ENCODE results near the gene PARP8. TPM values are rescaled to one million over a fixed set of nuclear protein-coding genes. Genes with fewer than 3 reads are reported as not detected.

Gene PARP8
- total RNA-seq, 1 donor from 2014 or later, result 54.6 TPM

GRCh38 chr5:50720061-50720710, 53.7 kb downstream of the PARP8 start:
- peaks cover 11% of the 10 kb centered on the region for H3K4me1 ChIP-seq
- no peak overlapping the region for H3K27ac ChIP-seq
- H3K4me3 ChIP-seq, result no peak overlapping the region
- intact Hi-C loops (cut with DNase I), result no loop called here
- DNase-seq (no peak), ATAC-seq (no peak)
- TF ChIP-seq, protein P1, sequence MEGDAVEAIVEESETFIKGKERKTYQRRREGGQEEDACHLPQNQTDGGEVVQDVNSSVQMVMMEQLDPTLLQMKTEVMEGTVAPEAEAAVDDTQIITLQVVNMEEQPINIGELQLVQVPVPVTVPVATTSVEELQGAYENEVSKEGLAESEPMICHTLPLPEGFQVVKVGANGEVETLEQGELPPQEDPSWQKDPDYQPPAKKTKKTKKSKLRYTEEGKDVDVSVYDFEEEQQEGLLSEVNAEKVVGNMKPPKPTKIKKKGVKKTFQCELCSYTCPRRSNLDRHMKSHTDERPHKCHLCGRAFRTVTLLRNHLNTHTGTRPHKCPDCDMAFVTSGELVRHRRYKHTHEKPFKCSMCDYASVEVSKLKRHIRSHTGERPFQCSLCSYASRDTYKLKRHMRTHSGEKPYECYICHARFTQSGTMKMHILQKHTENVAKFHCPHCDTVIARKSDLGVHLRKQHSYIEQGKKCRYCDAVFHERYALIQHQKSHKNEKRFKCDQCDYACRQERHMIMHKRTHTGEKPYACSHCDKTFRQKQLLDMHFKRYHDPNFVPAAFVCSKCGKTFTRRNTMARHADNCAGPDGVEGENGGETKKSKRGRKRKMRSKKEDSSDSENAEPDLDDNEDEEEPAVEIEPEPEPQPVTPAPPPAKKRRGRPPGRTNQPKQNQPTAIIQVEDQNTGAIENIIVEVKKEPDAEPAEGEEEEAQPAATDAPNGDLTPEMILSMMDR (IDR thresholded peaks at IDR 0.05), result no peak
- no peaks in the 10 kb centered on the region for H3K9me3 ChIP-seq
- no peaks in the 10 kb centered on the region for H3K27me3 ChIP-seq (ENCODE audit: low read depth)
- no peaks in the 10 kb centered on the region for H3K36me3 ChIP-seq

- TF ChIP-seq, protein P1 (IDR thresholded peaks at IDR 0.05), result no peak
- H3K27ac ChIP-seq, result no peak overlapping the region
- peaks cover 11% of the 10 kb centered on the region for H3K4me1 ChIP-seq
- DNase-seq, result no peak
- H3K4me3 ChIP-seq, result no peak overlapping the region
- no peak for ATAC-seq
- no peaks in the 10 kb centered on the region for H3K27me3 ChIP-seq (ENCODE audit: low read depth)
- H3K9me3 ChIP-seq, result no peaks in the 10 kb centered on the region
- no peaks in the 10 kb centered on the region for H3K36me3 ChIP-seq
- intact Hi-C loops (cut with DNase I), result no loop called here
Measured at GRCh38 chr5:50722223-50722622, 55.8 kb downstream of the PARP8 start.

DNA sequence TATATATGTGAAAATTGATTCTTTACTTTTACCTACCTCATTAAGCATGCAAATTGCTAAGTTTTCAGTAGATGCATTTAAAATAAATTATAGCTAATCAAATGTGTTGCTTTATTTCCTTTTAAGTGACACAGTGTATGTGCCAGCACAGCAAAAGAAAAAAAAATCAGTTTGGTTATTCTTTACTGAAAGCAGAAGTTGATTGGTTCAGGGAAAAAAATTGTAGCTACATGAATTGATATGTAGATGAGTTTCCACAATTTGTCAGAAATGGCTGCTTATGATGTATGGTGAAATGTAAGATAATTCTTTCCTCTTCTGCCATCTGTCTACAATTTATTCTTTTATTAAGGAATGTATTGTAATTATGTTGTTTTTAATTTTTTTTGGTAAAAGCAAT, 57.8 kb downstream of the PARP8 start:
- no peak for ATAC-seq

DNA sequence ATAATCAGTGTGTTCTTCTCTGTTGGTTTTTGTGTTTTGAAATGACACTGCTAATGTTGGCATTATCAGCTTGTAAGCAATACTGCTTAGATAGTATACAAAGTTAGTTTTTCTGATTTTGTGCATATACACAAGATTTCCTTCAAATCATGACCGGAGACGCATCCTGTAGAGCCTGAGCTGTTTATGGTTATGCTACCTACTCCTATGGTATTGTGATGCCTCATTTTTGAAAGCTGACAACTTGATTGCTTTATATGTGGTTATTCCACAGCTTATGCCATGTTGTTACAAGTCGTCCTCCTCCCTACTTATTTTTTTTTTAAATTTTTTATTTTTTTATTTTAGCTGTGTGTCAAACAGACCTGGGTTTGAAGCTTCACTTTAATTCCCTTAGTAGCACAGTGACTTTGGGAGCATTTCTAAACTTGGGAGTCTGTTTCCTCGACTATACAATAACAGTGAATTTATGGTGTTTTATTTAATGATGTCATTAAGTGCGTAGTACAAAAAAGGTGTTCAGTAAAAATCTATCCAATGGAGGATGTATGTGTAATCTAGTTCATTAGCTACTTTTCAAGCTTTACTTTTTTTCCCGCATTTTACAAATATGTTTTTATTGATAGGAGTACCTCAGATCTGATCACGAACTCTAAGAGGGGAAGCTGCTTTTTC, 59.5 kb downstream of the PARP8 start:
- no peaks in the 10 kb centered on the region for H3K27me3 ChIP-seq (ENCODE audit: low read depth)
- H3K9me3 ChIP-seq, result no peaks in the 10 kb centered on the region
- H3K4me3 ChIP-seq, result no peak overlapping the region
- ATAC-seq (no peak), DNase-seq (no peak)
- H3K36me3 ChIP-seq, result no peaks in the 10 kb centered on the region
- H3K4me1 ChIP-seq, result peaks cover 11% of the 10 kb centered on the region
- TF ChIP-seq, protein P1 (IDR thresholded peaks at IDR 0.05), result no peak
- no peak overlapping the region for H3K27ac ChIP-seq
- intact Hi-C loops (cut with DNase I), result no loop called here

More for the DNA sequence above, 57.8 kb downstream of the PARP8 start:
- Histone ChIP-seq H3K4me3 (no peak overlapping the region), H3K9me3 (no peaks in the 10 kb centered on the region), H3K36me3 (no peaks in the 10 kb centered on the region), H3K27ac (no peak overlapping the region), H3K27me3 (ENCODE audit: low read depth) (no peaks in the 10 kb centered on the region), H3K4me1 (peaks cover 11% of the 10 kb centered on the region)
- TF ChIP-seq, protein P1 (IDR thresholded peaks at IDR 0.05), result no peak
- DNase-seq, result no peak
- intact Hi-C loops (cut with DNase I), result no loop called here

DNA sequence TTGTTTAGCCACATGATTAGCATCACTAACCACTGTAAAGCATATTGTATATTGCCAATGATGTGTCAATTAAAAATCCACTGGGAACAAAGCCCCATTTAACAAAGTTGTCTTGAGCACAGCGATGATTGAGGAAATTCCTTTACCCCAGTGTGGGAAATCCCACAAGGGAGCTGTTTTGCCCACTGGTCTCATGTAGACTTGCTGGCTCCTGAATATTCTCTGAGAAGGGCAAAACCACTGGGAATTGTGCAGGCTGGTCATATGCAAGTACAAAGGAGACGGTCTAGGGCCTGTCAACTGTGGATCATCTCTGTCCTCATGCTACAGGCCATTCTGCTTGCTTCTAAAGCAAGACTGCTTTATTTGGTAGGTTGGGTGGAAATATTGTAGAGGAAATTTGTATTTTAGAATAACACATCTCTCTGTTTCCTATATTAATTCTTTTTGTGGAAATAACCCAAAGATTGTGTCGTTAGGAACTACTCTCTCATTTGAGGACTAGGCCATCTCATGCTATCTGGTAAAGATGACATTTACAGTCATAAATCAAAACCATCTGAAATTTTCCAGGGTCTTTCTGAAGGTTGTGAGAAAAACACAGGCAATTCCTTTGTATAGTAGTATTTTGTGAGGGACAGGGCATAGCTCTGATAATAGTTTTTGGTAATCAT, 60.2 kb downstream of the PARP8 start:
- no peak for ATAC-seq
- no peak overlapping the region for H3K27ac ChIP-seq

More for the DNA sequence above, 60.2 kb downstream of the PARP8 start:
- no peaks in the 10 kb centered on the region for H3K27me3 ChIP-seq (ENCODE audit: low read depth)
- TF ChIP-seq, protein P1 (IDR thresholded peaks at IDR 0.05), result no peak
- no peak for DNase-seq
- intact Hi-C loops (cut with DNase I), result no loop called here
- peaks cover 11% of the 10 kb centered on the region for H3K4me1 ChIP-seq
- H3K4me3 ChIP-seq, result no peak overlapping the region
- H3K9me3 ChIP-seq, result no peaks in the 10 kb centered on the region
- no peaks in the 10 kb centered on the region for H3K36me3 ChIP-seq
